WTC11 (cell line): ENCODE measurements around the gene CD19. TPM values are rescaled to one million over a fixed set of nuclear protein-coding genes. Genes with fewer than 3 reads are reported as not detected.

Source experiments
- ATAC-seq: fragments of 200-7000 bp; cut with Tn5 transposase; 2 replicates; pipeline ENCODE4 v1.10.0; 2021; ENCODE audit warnings: mild to moderate bottlenecking, moderate library complexity
- CTCF ChIA-PET: fragments of 300-600 bp; sonication (Branson Sonifier 250); formaldehyde crosslinking; loops from one replicate; lab custom pipeline; 2021; ENCODE audit warnings: antibody characterized with exemption; lab: Charles Lee
- POLR2A ChIA-PET: fragments of 350-600 bp; sonication (Branson Sonifier 250); formaldehyde crosslinking; loops from one replicate; lab custom pipeline; 2021; ENCODE audit warnings: antibody characterized with exemption; lab: Charles Lee
- DNase-seq: peaks from one replicate; pipeline ENCODE4 v3.0.0; 2021; ENCODE audit warnings: low spot score
- H3K27ac Mint-ChIP-seq: 2 replicates; pipeline ENCODE4 v1.8.0; 2021; ENCODE audit warnings: mixed read lengths
- H3K27me3 Mint-ChIP-seq: 2 replicates; pipeline ENCODE4 v1.8.0; 2021; ENCODE audit warnings: low read depth, mild to moderate bottlenecking, moderate library complexity, mixed read lengths
- H3K36me3 Mint-ChIP-seq: 2 replicates; pipeline ENCODE4 v1.8.0; 2021; ENCODE audit warnings: mixed read lengths
- H3K4me1 Mint-ChIP-seq: 2 replicates; pipeline ENCODE4 v1.8.0; 2022; ENCODE audit warnings: mixed read lengths
- H3K4me3 Mint-ChIP-seq: 2 replicates; pipeline ENCODE4 v1.8.0; 2021; ENCODE audit warnings: mild to moderate bottlenecking, moderate library complexity, mixed read lengths
- H3K9me3 Mint-ChIP-seq: 2 replicates; pipeline ENCODE4 v1.8.0; 2021; ENCODE audit warnings: mixed read lengths
- AR ChIP-seq: fragments of 250-450 bp; sonication (Bioruptor Pico); IDR thresholded peaks from 2 replicates; pipeline ENCODE4 v1.9.0; 2021; ENCODE audit warnings: mild to moderate bottlenecking
- ATF1 ChIP-seq: sonication (generic); formaldehyde crosslinking; IDR thresholded peaks from 2 replicates; pipeline ENCODE4 v1.8.1; 2023; ENCODE audit warnings: mild to moderate bottlenecking, moderate library complexity, missing genetic modification reagents
- ATF2 ChIP-seq: sonication (generic); formaldehyde crosslinking; IDR thresholded peaks from 2 replicates; pipeline ENCODE4 v1.8.1; 2022; ENCODE audit warnings: low read depth, missing genetic modification reagents, borderline replicate concordance
- ATF6 ChIP-seq: sonication (generic); formaldehyde crosslinking; IDR thresholded peaks from 2 replicates; pipeline ENCODE4 v1.8.1; 2023; ENCODE audit warnings: mild to moderate bottlenecking, missing genetic modification reagents
- CDX4 ChIP-seq: fragments of 250-450 bp; sonication (Bioruptor Pico); IDR thresholded peaks from 2 replicates; pipeline ENCODE4 v1.9.0; 2021; ENCODE audit warnings: moderate library complexity, mild to moderate bottlenecking, inconsistent platforms, borderline replicate concordance
- CREM ChIP-seq: sonication (generic); formaldehyde crosslinking; IDR thresholded peaks from 2 replicates; pipeline ENCODE4 v1.8.1; 2022; ENCODE audit warnings: mild to moderate bottlenecking, missing genetic modification reagents, moderate library complexity
- CTCF ChIP-seq: fragments of 200-600 bp; IDR thresholded peaks from 2 replicates; pipeline ENCODE4 v1.8.0; 2022; ENCODE audit warnings: antibody characterized with exemption
- ETV6 ChIP-seq: sonication (generic); formaldehyde crosslinking; IDR thresholded peaks from 2 replicates; pipeline ENCODE4 v1.8.1; 2022; ENCODE audit warnings: mild to moderate bottlenecking, missing genetic modification reagents
- GTF2I ChIP-seq: fragments of 250-450 bp; sonication (Bioruptor Pico); conservative IDR thresholded peaks from 2 replicates; pipeline ENCODE4 v1.4.0; 2021; ENCODE audit warnings: mild to moderate bottlenecking
- NR2C2 ChIP-seq: sonication (generic); formaldehyde crosslinking; IDR thresholded peaks from 2 replicates; pipeline ENCODE4 v1.8.0; 2022; ENCODE audit warnings: mild to moderate bottlenecking, missing genetic modification reagents
- PRRX2 ChIP-seq: fragments of 250-450 bp; sonication (Bioruptor Pico); IDR thresholded peaks from 2 replicates; pipeline ENCODE4 v1.8.0; 2021; ENCODE audit warnings: mild to moderate bottlenecking
- SOX15 ChIP-seq: fragments of 250-450 bp; sonication (Bioruptor Pico); IDR thresholded peaks from 2 replicates; pipeline ENCODE4 v1.9.0; 2021; ENCODE audit warnings: mild to moderate bottlenecking
- TCF7 ChIP-seq: sonication (generic); formaldehyde crosslinking; IDR thresholded peaks from 2 replicates; pipeline ENCODE4 v1.8.0; 2022; ENCODE audit warnings: mild to moderate bottlenecking, low read depth, missing genetic modification reagents, moderate library complexity
- TEAD4 ChIP-seq: sonication (generic); formaldehyde crosslinking; IDR thresholded peaks from 2 replicates; pipeline ENCODE4 v1.8.0; 2022; ENCODE audit warnings: mild to moderate bottlenecking, missing genetic modification reagents
- ZBTB21 ChIP-seq: sonication (generic); formaldehyde crosslinking; IDR thresholded peaks from 2 replicates; pipeline ENCODE4 v1.8.1; 2023; ENCODE audit warnings: mild to moderate bottlenecking, missing genetic modification reagents, borderline replicate concordance
- ZNF121 ChIP-seq: sonication (generic); formaldehyde crosslinking; IDR thresholded peaks from 2 replicates; pipeline ENCODE4 v1.8.0; 2023; ENCODE audit warnings: missing genetic modification reagents
- ZNF416 ChIP-seq: fragments of 250-450 bp; sonication (Bioruptor Pico); IDR thresholded peaks from 2 replicates; pipeline ENCODE4 v1.9.0; 2021; ENCODE audit warnings: mild to moderate bottlenecking, inconsistent platforms
- ZNF512 ChIP-seq: sonication (generic); formaldehyde crosslinking; IDR thresholded peaks from 2 replicates; pipeline ENCODE4 v1.8.1; 2022; ENCODE audit warnings: missing genetic modification reagents, borderline replicate concordance
- ZNF671 ChIP-seq: fragments of 250-450 bp; sonication (Bioruptor Pico); IDR thresholded peaks from 2 replicates; pipeline ENCODE4 v1.8.0; 2021; ENCODE audit warnings: mild to moderate bottlenecking
- total RNA-seq: library from RNA; stranded (reverse); gene quantifications from 3 replicates; pipeline ENCODE4 v1.2.3, GENCODE V29; 2021

The CD19 gene
- total RNA-seq, 1 experiment from 2014 or later: 0.90 TPM

GRCh38 chr16:28933171-28933570 lies 1.4 kb downstream of the CD19 start:
- Mint-ChIP-seq H3K27ac (no peak overlapping the region), H3K27me3 (peaks cover 14% of the 10 kb centered on the region), H3K4me1 (peaks cover 8% of the 10 kb centered on the region), H3K9me3 (no peaks in the 10 kb centered on the region), H3K4me3 (no peak overlapping the region), H3K36me3 (no peaks in the 10 kb centered on the region)
- no peak for ATAC-seq
- ChIA-PET CTCF (interaction anchor here (0.9 to 1.7 kb wide), 3 partner anchors 8 to 12 kb away, joined by 3 to 10 read pairs (median 5); partner anchors contain the start of gene RABEP2), POLR2A (interaction anchor here (0.5 kb wide), 1 partner anchor 8 kb away, joined by 4 read pairs; no protein-coding TSS in a partner anchor)
- no peak for TF ChIP-seq ATF2
- no peak for TF ChIP-seq ATF6 (CRISPR knock-in tag)
- no peak for TF ChIP-seq ZNF121
- TF ChIP-seq ETV6: no peak
- TF ChIP-seq CREM (CRISPR knock-in tag): no peak
- no peak for TF ChIP-seq ZNF671 (CRISPR knock-in tag)
- no peak for TF ChIP-seq ZBTB21
- TF ChIP-seq ATF1 (CRISPR knock-in tag): no peak
- no peak for TF ChIP-seq CTCF
- no peak for TF ChIP-seq CDX4 (CRISPR knock-in tag)
- TF ChIP-seq TCF7 (CRISPR knock-in tag): no peak
- no peak for TF ChIP-seq NR2C2
- TF ChIP-seq GTF2I: no peak
- no peak for TF ChIP-seq ZNF416 (CRISPR knock-in tag)
- no peak for TF ChIP-seq SOX15 (CRISPR knock-in tag)
- no peak for TF ChIP-seq TEAD4
- no peak for TF ChIP-seq PRRX2 (CRISPR knock-in tag)
- TF ChIP-seq ZNF512 (CRISPR knock-in tag): no peak
- TF ChIP-seq AR: no peak
- DNase-seq: no peak
